ENCODE results near the gene PAPPA2. TPM values are rescaled to one million over a fixed set of nuclear protein-coding genes. Genes with fewer than 3 reads are reported as not detected.

The PAPPA2 gene
- polyA plus RNA-seq, 1 experiment = 0.97 TPM

DNA sequence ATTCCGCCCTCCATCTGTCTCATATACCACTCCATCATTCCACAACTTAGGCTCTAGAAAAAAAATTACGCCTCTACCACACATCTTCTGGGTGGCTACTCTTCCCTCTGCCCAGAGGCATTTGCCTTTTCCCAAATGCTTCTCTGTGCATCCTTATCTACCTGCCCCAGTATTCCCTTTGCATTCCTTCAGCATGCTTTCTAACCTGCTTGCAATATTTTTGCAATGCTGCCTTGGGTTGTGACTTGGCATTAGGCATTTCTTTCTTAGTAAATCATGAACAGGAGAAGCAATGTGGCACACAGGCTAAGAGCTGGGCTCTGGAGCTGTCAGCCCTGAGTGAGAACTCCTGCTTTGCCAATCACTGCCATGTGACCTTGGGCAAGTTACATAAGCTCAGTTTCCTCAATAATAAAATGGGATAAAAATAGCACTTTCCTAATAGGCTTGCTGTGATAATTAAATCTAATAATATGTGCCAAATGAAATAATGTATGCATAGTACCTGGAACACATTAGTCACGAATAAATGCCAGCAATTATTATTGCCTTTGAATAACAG, 425.6 kb downstream of the PAPPA2 start:
- no peak for DNase-seq (ENCODE audit: low read depth)
- CTCF ChIA-PET = interaction anchor here (1.5 kb wide), 1 partner anchor 8 kb away, joined by 5 read pairs; no protein-coding TSS in a partner anchor
- Histone ChIP-seq H3K36me3 (ENCODE audit: control insufficient read depth, insufficient read depth, low read length) (no peaks in the 10 kb centered on the region), H3K27me3 (ENCODE audit: control insufficient read depth, insufficient read depth, low read length) (no peaks in the 10 kb centered on the region), H3K4me3 (ENCODE audit: low read depth, low read length) (no peak overlapping the region)
- TF ChIP-seq, protein P1, sequence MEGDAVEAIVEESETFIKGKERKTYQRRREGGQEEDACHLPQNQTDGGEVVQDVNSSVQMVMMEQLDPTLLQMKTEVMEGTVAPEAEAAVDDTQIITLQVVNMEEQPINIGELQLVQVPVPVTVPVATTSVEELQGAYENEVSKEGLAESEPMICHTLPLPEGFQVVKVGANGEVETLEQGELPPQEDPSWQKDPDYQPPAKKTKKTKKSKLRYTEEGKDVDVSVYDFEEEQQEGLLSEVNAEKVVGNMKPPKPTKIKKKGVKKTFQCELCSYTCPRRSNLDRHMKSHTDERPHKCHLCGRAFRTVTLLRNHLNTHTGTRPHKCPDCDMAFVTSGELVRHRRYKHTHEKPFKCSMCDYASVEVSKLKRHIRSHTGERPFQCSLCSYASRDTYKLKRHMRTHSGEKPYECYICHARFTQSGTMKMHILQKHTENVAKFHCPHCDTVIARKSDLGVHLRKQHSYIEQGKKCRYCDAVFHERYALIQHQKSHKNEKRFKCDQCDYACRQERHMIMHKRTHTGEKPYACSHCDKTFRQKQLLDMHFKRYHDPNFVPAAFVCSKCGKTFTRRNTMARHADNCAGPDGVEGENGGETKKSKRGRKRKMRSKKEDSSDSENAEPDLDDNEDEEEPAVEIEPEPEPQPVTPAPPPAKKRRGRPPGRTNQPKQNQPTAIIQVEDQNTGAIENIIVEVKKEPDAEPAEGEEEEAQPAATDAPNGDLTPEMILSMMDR (IDR thresholded peaks at IDR 0.05; ENCODE audit: insufficient read depth, low read depth, low read length) = no peak
- POLR2A ChIA-PET = no interaction called here

DNA sequence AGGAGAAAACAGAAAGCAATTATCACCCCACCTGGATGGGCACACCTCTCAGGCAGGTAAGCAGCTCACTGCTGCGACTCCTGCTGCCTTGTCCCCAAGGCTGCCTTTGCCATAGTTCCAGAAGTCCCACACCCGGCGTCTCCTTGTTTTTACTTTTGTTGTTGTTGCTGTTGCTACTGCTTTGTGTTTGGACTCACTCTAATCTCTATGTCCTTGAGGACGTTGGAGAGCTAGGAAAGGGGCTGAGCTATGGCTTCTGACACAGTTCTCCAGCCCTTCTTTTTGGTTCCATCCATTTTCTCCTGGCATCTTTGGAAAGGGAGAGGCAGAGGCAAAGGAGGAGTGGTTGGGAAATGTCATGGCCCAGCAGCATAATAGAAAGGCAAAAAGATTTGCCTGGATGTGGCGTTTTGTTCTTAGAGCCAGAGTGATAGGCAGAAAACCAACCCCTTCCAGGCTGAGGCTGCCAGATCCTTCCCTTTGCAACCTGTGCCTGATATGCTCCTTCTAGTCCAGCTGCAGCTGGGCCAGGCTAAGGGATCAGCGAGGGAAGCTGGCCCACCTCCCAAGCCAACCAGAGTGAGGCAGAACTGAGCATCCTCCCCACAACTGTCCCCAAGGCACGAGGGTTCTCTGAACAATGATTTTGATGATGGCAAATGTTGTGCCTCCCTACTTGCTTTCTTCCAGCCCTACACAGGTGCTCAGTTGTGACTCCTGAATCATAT, 430.8 kb downstream of the PAPPA2 start:
- POLR2A ChIA-PET = interaction anchor here (0.6 kb wide), 1 partner anchor 288 kb away, joined by 3 read pairs; no protein-coding TSS in a partner anchor
- CTCF ChIA-PET = interaction anchor here (0.9 kb wide), 1 partner anchor 13 kb away, joined by 3 read pairs; no protein-coding TSS in a partner anchor
- Histone ChIP-seq H3K36me3 (ENCODE audit: control insufficient read depth, insufficient read depth, low read length) (no peaks in the 10 kb centered on the region), H3K27me3 (ENCODE audit: control insufficient read depth, insufficient read depth, low read length) (peaks cover 4% of the 10 kb centered on the region; the same call in 1 of the 2 replicates), H3K4me3 (ENCODE audit: low read depth, low read length) (no peak overlapping the region)
- TF ChIP-seq, protein P1 (IDR thresholded peaks at IDR 0.05; ENCODE audit: insufficient read depth, low read depth, low read length) = no peak
- no peak for DNase-seq (ENCODE audit: low read depth)

DNA sequence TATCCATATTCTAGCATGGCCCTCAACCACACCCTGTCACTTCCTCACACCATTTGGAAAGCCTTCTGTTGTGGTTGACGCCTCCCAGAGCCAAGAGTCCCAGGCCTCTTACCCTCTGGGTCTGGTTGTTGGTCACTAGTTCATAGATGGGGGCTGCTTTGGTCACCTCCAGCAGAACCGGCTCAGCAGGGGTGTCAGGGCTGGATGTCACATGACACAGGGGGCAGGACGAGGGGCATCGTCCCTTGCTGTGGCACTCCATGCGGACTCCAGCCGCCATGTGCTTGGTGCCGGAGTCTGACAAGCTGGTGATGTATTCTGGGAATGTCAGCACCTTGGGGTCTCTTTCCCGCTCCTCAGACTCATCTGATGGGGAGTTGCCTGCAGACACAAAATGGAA, 431.5 kb downstream of the PAPPA2 start:
- Histone ChIP-seq H3K36me3 (ENCODE audit: control insufficient read depth, insufficient read depth, low read length) (no peaks in the 10 kb centered on the region), H3K4me3 (ENCODE audit: low read depth, low read length) (no peak overlapping the region), H3K27me3 (ENCODE audit: control insufficient read depth, insufficient read depth, low read length) (peaks cover 4% of the 10 kb centered on the region; the same call in 1 of the 2 replicates)
- CTCF ChIA-PET = interaction anchor here (1.0 to 5.5 kb wide), 4 partner anchors 118 to 886 kb away, joined by 3 to 71 read pairs (median 8); no protein-coding TSS in a partner anchor
- DNase-seq (ENCODE audit: low read depth) = no peak
- POLR2A ChIA-PET = interaction anchor here (0.6 kb wide), 1 partner anchor 288 kb away, joined by 3 read pairs; no protein-coding TSS in a partner anchor
- TF ChIP-seq, protein P1 (IDR thresholded peaks at IDR 0.05; ENCODE audit: insufficient read depth, low read depth, low read length) = no peak

All from BJ (cell line).